Right lung (tissue), 5 donors: ENCODE results near the gene FARS2. TPM values are rescaled to one million over a fixed set of nuclear protein-coding genes. Genes with fewer than 3 reads are reported as not detected.

Experiments used
- DNase-seq, 2 donors: peaks; one replicate each; pipeline ENCODE4 v3.0.0-alpha.2; 2013
- polyA plus RNA-seq, 5 donors: library from polyadenylated mRNA; unstranded; fragments of 120-200 nt; gene quantifications; one replicate each; pipeline versions ENCODE4 v1.2.1 to v1.2.3, GENCODE V29; 2013; ENCODE audit warnings: inconsistent platforms in 1 of 5, low replicate concordance in 1 of 5; ENCODE audit not compliant: insufficient read length in 5 of 5, insufficient read depth in 1 of 5

FARS2 gene
- polyA plus RNA-seq, 5 donors: 15.8 to 18.7 (median 18.0) TPM

DNA sequence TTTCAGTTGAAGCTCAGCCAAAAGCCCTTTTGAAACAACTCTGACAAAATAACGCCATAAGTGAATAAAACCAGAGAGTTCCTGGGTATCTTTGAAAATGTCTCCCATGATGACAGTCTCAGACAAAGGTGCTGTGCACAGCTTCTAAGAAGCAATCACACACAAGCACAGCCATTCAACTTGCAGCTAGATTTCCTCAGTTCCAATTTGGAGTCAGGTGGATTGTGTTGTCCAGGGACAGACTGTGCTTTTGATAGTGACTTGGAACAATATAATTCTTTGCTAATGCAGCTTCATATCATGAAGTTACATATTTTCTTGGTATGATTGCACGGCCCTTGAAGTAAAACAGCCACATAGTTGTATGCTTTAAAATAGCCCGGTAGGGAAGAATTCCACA, 105.6 kb downstream of the FARS2 start:
- DNase-seq: no peak

DNA sequence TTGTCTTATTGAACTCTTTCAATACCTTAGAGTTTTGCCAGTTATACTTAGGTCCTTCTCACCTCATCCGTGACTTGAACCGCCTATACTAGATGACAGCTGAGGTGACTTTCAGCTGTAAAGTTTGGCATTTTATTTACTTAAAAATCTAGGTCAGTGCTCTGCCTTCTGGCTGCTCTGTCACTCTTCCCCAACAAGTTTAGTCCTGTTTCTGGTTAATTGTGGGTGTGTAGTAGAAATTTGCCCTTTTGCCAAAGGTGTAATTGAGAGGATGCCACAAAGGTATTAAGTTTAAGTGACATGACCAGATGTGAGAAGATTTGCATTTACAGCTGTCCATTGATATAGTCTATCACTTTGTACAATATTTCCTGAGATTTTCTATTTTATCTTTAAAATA, 106.2 kb downstream of the FARS2 start:
- no peak for DNase-seq

DNA sequence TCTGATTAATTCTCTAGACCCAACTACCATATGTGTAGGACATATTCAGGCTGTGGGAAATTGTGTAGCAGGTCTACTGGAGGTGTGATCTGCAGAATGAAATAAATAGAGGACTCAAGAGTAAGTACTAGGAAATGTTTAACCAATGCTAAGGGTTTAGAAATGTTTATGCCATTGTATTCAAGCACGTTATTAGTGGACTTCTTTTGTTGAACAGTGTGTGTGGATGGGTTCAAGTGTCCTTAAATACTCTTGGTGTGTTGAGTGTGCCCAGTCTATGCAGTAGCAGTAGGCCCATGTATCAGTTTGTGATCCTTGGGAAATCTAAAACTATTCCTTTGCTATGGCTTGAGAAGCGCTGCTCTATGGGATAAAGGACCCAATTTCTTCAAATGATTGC, 112.1 kb downstream of the FARS2 start:
- no peak for DNase-seq

DNA sequence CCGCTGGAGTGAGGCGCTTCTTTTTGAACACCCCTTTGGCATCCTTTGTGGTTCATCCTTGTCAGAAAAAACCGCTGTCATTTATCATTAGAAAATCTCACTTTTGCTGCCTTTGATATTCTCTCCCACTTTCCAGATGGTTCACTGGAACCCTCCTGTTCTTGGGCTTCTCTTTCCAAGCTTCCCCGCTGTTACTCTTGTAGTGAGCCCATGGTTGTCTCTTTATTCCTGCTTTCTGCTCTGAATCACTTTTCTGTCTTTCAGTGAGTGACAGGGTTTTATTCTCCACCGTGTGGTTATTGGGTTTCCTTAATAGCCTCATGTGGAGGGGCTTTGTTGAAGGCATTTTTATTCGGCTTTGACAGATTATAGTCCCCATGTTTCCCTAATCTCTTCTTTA, 117.0 kb downstream of the FARS2 start:
- DNase-seq: no peak

DNA sequence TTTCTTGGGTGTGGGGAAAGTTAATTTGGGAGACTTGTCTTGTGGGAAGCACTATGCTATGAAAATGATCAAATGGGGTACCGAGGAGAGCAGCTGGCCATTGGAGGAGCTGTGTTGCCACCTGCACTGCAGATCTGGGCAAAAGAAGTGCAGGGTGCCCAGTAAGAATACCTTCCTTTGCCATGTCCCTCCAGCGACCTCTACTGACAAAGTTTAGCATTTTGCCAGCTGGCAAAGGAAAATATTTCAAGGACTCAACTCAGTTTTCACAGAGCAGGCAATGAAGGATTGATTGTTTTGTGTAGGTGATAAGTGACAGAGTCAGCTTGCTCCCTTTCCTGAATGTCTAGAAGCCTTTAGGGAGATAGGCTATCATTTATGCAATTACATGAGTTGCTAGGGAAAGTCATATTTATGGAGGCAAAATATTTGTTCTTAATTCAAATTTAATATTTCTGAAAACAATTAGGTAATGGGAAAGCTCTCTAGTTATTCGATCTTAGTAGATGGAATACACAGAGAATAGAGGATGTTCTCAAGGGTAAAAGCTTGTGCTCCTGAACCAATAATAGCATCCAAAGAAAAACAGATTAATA, 118.4 kb downstream of the FARS2 start:
- DNase-seq: no peak

DNA sequence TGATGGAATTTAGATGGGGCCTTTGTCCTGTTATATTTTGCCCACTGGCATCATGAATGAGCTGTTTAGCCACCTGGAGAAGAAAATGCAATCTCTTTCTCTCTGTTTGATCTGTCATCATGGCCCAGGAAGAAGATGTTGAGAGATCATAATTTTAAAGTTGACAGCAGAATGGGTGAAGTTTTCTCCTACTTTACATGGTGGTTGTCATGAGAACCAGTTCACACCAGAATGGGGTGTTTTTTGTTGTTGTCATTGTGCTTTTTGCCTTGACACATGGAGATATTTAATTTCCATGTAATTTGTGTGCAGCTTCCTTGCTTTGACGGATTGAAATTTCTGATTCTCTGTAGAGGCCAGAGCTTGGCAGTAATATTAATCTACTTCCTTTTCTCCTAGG, 122.5 kb downstream of the FARS2 start:
- no peak for DNase-seq

DNA sequence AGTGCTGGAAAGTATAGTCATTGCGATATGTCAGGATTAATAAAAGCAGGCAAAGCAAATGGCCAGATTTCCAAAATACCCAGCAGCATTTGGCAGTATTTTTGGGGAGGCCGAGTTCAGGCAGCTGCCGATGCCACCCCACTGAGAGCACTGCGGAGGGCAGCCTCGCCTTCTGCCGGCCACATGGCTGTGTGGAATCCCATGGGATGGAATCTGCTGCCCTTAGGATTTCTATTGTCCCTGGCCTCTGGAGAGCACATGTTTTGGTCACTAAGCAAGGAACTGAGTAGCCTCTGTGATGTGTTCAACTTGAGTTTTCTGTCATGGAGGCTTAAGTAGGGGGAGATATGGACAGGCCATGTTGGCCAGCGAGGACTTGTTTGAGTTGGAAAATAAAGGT, 123.0 kb downstream of the FARS2 start:
- DNase-seq: no peak

- no peak for DNase-seq
Observed at GRCh38 chr6:5388326-5388725, 127.0 kb downstream of the FARS2 start.

DNA sequence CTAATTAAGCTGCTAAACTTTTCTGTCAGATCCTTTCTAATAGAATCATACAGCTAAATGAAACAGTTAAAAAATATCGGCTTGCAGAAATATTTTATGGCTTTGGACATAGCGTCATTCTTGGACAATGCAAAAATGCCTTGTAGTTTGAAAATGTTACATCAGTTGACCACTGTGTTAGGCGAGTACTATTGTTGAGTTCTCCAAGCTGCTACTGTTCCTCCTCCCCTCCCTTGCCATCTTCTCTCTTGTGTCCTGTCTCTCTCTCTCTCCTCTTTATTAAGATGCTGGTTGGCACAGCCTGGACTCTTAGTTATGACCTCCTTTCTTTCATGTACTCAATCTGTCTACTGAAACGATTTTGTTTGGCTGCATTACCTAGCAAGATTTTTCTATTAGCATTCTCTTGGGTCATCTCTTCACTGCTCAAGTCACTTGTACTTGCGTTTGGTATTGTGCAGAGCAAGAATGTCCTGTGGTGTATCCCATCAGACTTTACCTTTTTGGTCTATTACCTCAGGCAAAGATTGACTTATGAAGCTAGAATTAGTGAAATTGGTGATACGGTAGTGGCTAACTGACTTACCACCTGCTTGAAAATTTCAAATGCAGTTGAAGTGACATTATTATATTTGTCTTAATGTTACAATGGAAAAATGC, 127.9 kb downstream of the FARS2 start:
- no peak for DNase-seq

- no peak for DNase-seq
Observed at GRCh38 chr6:5390177-5390576, 128.9 kb downstream of the FARS2 start.

- no peak for DNase-seq
Observed at GRCh38 chr6:5394280-5394679, 133.0 kb downstream of the FARS2 start.

DNA sequence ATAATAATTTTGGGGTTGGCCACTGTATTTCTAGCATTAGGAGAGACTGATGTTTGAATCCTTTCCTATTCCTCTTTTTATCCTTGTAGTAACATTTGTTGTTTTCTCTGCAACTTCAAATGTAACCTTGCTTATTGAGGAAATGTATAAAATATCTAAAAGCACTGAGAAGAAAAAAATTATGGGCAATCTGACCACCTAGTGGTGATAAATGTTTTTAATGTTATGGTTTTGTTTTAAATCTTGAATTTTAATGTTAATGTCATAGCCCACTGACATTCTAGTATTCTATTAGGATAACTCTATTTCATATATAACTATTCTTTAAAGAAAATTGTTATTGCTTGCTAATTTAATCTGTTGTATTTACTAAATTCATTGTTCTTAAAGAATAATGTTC, 134.4 kb downstream of the FARS2 start:
- no peak for DNase-seq

DNA sequence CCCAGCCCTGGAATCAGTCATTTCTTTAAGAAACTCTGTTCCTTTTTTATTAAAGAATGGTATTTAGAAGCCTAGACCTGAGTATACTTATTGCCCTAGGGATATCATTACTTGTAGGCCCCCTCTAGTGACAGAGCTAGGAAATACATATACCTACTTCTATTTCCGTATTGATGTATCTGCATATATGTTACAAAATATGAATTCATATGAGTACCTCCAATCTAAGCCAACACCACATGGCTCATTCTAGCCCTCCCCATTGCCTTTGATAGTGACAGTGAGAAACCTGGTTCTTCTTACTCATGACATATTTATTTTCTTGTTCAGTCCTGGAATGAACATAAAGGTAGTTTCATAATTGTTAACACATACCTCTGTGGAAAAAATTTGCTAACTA, 137.2 kb downstream of the FARS2 start:
- no peak for DNase-seq

- no peak for DNase-seq
Observed at GRCh38 chr6:5399391-5399790, 138.1 kb downstream of the FARS2 start.

GRCh38 chr6:5401845-5402738, 140.8 kb downstream of the FARS2 start:
- no peak for DNase-seq

DNA sequence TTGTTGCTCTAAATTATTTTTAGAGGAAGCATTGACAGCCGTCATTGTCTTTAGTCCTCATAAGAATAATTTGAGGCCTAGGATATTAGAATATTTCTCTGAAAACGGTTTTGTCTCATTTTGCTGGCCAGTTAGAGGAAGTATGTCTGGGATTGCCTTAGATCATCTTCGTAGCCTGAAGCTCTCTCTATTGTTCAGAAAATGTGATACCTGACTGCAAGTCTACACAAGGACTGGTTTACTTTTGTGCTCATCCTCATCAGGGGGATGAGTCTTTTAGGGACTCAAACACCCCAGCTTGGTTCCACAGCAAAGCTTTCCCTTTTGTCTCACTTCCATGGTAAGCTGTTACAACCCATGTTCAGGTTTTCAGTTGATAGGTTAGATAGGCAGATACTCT, 141.8 kb downstream of the FARS2 start:
- DNase-seq: no peak

GRCh38 chr6:5403609-5404008, 142.3 kb downstream of the FARS2 start:
- no peak for DNase-seq

GRCh38 chr6:5405976-5406375, 144.7 kb downstream of the FARS2 start:
- no peak for DNase-seq

GRCh38 chr6:5411414-5411813, 150.1 kb downstream of the FARS2 start:
- no peak for DNase-seq

DNA sequence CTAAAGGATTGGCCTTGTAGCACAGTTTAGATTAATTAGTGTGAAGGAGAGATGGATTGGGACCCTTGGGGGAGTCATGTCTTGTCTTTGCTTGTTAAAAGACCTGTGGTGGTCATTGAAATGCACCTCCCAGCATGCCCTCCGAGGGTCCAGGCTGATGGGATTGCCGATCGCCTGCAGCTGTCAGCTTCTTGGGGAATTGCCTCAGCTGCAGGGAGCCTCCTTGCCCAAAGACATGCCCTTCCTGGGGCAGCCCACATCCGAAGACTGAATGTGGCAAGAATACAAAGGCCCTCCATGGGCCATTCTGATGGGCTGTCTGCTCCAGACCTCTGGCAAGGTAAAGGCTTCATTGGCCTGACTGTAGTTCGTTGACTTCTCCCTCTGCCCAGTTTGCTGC, 150.7 kb downstream of the FARS2 start:
- DNase-seq: no peak

DNA sequence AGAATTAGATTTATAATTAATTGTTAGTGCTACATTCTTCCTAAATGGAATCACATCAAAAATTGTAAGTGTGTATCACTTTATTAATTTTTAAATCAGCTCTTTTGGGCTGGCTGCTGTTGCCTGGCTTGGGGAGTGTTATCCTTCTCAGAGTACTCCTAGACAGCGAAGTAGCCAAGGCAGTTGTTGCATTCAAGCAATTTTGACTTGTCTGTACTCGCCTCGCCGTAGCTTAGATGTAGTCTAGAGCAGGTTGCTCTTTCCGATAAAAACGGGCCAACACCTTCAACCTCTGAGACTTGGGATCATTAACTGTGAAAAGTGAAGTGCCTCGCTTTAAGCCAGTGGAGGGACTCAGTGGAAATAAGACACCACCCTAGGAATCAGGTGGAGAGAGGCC, 151.3 kb downstream of the FARS2 start:
- no peak for DNase-seq

GRCh38 chr6:5416250-5416649, 154.9 kb downstream of the FARS2 start:
- DNase-seq: no peak

GRCh38 chr6:5422321-5422915, 161.1 kb downstream of the FARS2 start:
- no peak for DNase-seq
